ENCODE data around the gene CCDC169. TPM values are rescaled to one million over a fixed set of nuclear protein-coding genes. Genes with fewer than 3 reads are reported as not detected.
A peak's percentile ranks its signal among the peaks of the same experiment; 100 is the strongest.

The CCDC169 gene
- total and polyA plus RNA-seq, 2 of the 4 experiments (the other 2 are of a cell fraction): 0.54 to 0.62 TPM

GRCh38 chr13:36343766-36344165 is 46.2 kb upstream of the CCDC169 start:
- H3K9ac ChIP-seq (ENCODE audit: low read depth, low read length): no peak overlapping the region
- ATAC-seq (ENCODE audit: low read depth) (no peak), DNase-seq (no peak)
- BruUV-seq (replicated peaks): no TSS peak
- no peak overlapping the region for H2BK15ac ChIP-seq (ENCODE audit: low read depth, low read length)
- no peaks in the 10 kb centered on the region for H3K36me3 ChIP-seq (ENCODE audit: control insufficient read depth, insufficient read depth, low read length)
- in situ Hi-C loops (cut with MboI; ENCODE audit: low sequenced_read_pairs) (loop anchor here (25.0 kb wide), 1 partner anchor 644 kb away; the partner anchor contains the start of gene ALG5), intact Hi-C loops (cut with micrococcal nuclease) (loop anchor here (10.0 kb wide), 2 partner anchors 471 to 651 kb away; partner anchors contain the start of genes ALG5 and RFXAP), dilution Hi-C loops (cut with HindIII; ENCODE audit: low sequenced_read_pairs, unreplicated experiment) (no loop called here)
- H4K8ac ChIP-seq (ENCODE audit: low read depth in 2 of 2, low read length in 2 of 2): no peak overlapping the region
- H3K23ac ChIP-seq (ENCODE audit: low read depth, low read length): no peak overlapping the region; the same call in 1 of the 2 replicates
- no peak overlapping the region; the same call in 1 of the 2 replicates for H3K27ac ChIP-seq (ENCODE audit: insufficient read depth, low read length)
- TF ChIP-seq MAFK (IDR thresholded peaks at IDR 0.05; ENCODE audit: low read depth, low read length): no peak
- no peak for TF ChIP-seq BHLHE40 (IDR thresholded peaks at IDR 0.05; ENCODE audit: low read depth, low read length)
- no peak for TF ChIP-seq RFX5 (IDR thresholded peaks at IDR 0.05; ENCODE audit: low read depth, low read length)
- TF ChIP-seq MXI1 (IDR thresholded peaks at IDR 0.05; ENCODE audit: borderline replicate concordance, low read depth, low read length): no peak
- TF ChIP-seq CHD1 (IDR thresholded peaks at IDR 0.05; ENCODE audit: low read depth, low read length): no peak
- H4K91ac ChIP-seq (ENCODE audit: insufficient read depth, low read depth, low read length): no peak overlapping the region
- POLR2A ChIA-PET (ENCODE audit: unreplicated experiment): no interaction called here
- H2AK9ac ChIP-seq (replicated peaks; ENCODE audit: low read depth, low read length, poor library complexity): no peak overlapping the region
- no peak overlapping the region for H3K56ac ChIP-seq (ENCODE audit: extremely low read depth, insufficient read depth, low read length)
- H3K4me2 ChIP-seq (ENCODE audit: low read depth, low read length): peak overlapping the region; percentile 88
- no peak overlapping the region for H2BK5ac ChIP-seq (ENCODE audit: low read depth, low read length, poor library complexity, severe bottlenecking)
- H3K4ac ChIP-seq (ENCODE audit: low read depth, low read length): 0 out of 2 replicates have a peak overlapping the region, but pooled peaks have one; percentile 32
- WGBS, 2 experiments (ENCODE audit: extremely low coverage in 2 of 2, insufficient read length in 1 of 2): 100% methylated on average over 1 of the region's 3 CpGs; no CpG with 5 or more reads in 1 of the 2 experiments
- no peak overlapping the region for H2BK120ac ChIP-seq (ENCODE audit: low read depth, low read length)
- peaks cover 5% of the 10 kb centered on the region for H3K9me1 ChIP-seq (ENCODE audit: insufficient read depth, low read length)
- CTCF ChIA-PET: no interaction called here
- H3K4me1 ChIP-seq (ENCODE audit: control insufficient read depth, insufficient read depth, low read length): peaks cover 5% of the 10 kb centered on the region; the same call in 1 of the 2 replicates
- no peak overlapping the region for H3K14ac ChIP-seq (replicated peaks; ENCODE audit: low read depth, low read length)
- peaks cover 3 to 38% of the 10 kb centered on the region in 2 experiments for H3K79me1 ChIP-seq (ENCODE audit: low read depth in 1 of 2, low read length in 2 of 2)
- H3K18ac ChIP-seq (ENCODE audit: low read depth, low read length): no peak overlapping the region
- H3K27me3 ChIP-seq (ENCODE audit: control insufficient read depth, insufficient read depth, low read length): no peaks in the 10 kb centered on the region
- no peak overlapping the region for H4K5ac ChIP-seq (ENCODE audit: low read depth, low read length)
- H2BK20ac ChIP-seq (ENCODE audit: low read depth, low read length): no peak overlapping the region
- peaks cover 37% of the 10 kb centered on the region for H4K20me1 ChIP-seq (ENCODE audit: insufficient read depth, low read length)
- no peak overlapping the region for H3K4me3 ChIP-seq (ENCODE audit: insufficient read depth, low read depth, low read length)
- H3K9me3 ChIP-seq (ENCODE audit: control insufficient read depth, insufficient read depth, low read length): no peaks in the 10 kb centered on the region
- no peak overlapping the region for H2AK5ac ChIP-seq (ENCODE audit: low read depth, low read length)
- H2AFZ ChIP-seq (replicated peaks; ENCODE audit: low read length, poor library complexity): no peak overlapping the region

Measured in IMR-90 (cell line).